ENCODE results near the gene POFUT2.

- no peak for TF ChIP-seq POU6F1 (CRISPR knock-in tag; IDR thresholded peaks at IDR 0.05; ENCODE audit: borderline replicate concordance, low read depth)
- TF ChIP-seq PATZ1 (CRISPR knock-in tag; IDR thresholded peaks at IDR 0.05; ENCODE audit: borderline replicate concordance) = no peak
- no peak for TF ChIP-seq TOX (CRISPR knock-in tag; IDR thresholded peaks at IDR 0.05; ENCODE audit: borderline replicate concordance)
- TF ChIP-seq ESRRG (CRISPR knock-in tag; IDR thresholded peaks at IDR 0.05) = no peak
- no peak for TF ChIP-seq CSDC2 (CRISPR knock-in tag; IDR thresholded peaks at IDR 0.05)
These were observed 39.3 kb upstream of the POFUT2 start for GRCh38 chr21:45326891-45327440.
